ENCODE data around the gene HDAC2.
"Not testable (repeated sequence)": the region's sequence is repeated elsewhere in the genome, so short reads cannot be mapped to it uniquely, and the experiment has no call there.

HDAC2 gene

DNA sequence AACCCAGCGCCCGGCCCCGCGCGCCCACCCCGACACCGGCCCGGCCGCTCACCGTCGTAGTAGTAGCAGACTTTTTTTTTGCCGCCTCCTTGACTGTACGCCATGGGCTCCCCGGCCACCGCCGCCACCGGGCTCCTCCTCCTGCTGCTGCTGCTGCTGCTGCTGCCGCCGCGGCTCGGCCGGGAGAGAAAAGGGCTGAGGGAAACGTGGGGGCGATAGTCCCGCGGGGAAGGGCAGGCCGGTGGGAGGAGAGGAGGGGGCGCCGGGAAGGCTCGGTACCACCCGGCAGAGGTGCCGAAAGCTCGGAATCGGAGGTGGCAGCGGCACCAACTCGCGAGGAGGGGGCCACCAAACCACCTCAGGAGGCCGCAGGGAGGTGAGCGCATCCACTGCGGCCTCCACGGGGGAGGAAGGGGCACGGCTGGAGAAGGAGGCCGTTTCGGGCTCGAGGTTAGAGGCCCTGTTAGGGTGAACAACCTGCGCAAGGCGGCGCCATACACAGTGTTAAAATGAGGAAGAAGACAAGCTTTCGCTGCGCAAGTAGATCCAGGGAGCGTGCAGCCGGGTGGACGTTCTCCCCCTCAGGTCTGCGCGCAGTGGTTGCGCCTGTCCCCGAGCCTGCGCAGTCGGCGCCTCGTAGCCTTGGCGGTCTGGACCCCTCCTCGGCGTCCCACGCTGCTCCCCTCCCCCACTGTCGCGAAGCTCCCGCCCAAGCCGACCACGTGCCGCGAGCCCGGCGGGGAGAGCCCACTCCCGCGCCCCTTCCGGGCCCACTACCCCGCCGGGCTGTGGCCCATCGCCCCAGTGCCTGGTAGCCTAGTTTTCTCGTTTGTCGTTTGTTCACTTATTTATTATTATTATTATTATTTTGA, at the start of gene HDAC2:
Gene HDAC2, minus strand, starts transcription at position 344 of the 872 bp plus-strand sequence. Its CDS starts 240 bp downstream, at position 104.
- H3K27me3 ChIP-seq (ENCODE audit: control insufficient read depth, insufficient read depth, low read length): no peaks in the 10 kb centered on the region
- DNase-seq (ENCODE audit: low read depth, low spot score): no peak
- no peaks in the 10 kb centered on the region for H3K9me3 ChIP-seq (ENCODE audit: control insufficient read depth, insufficient read depth, low read length)
- peaks cover 4% of the 10 kb centered on the region; the same call in 1 of the 2 replicates for H3K4me1 ChIP-seq (ENCODE audit: control insufficient read depth, insufficient read depth, low read length)
- no CpG with 5 or more reads among the region's 82 CpGs for WGBS (ENCODE audit: insufficient coverage, insufficient read length)
- H3K27ac ChIP-seq (ENCODE audit: low read length): no peak within 1 kb of the TSS
- H3K36me3 ChIP-seq (ENCODE audit: control insufficient read depth, insufficient read depth, low read length): no peaks in the 10 kb centered on the region
- H3K4me3 ChIP-seq (ENCODE audit: low read length): peak within 1 kb of the TSS; percentile 79

DNA sequence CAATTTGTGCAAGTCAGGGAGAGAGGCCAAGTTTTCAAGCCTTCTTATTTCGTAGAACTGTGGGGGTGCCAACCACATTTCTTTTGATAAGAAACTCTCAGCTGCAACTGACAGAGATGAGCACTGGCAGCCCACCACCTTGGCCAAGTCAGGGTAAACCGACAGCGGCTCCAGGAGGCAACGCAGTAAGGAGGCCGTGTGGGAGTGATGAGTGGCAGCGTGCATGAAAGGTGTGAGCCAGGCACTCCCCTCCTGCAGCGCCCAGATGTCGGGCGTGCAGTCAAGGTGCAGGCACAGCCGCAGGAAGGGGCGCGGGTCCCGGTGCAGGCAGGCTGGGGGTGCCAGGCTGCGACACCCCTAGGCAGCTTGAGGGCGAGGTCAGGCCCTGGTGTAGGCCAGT, 49.2 kb upstream of the HDAC2 start:
- H3K4me3 ChIP-seq (ENCODE audit: low read length): no peak overlapping the region
- DNase-seq (ENCODE audit: low read depth, low spot score): no peak
- WGBS (ENCODE audit: insufficient coverage, insufficient read length): no CpG with 5 or more reads among the region's 15 CpGs
- no peaks in the 10 kb centered on the region for H3K4me1 ChIP-seq (ENCODE audit: control insufficient read depth, insufficient read depth, low read length)
- H3K27ac ChIP-seq (ENCODE audit: low read length): no peak overlapping the region
- no peaks in the 10 kb centered on the region for H3K27me3 ChIP-seq (ENCODE audit: control insufficient read depth, insufficient read depth, low read length)
- H3K36me3 ChIP-seq (ENCODE audit: control insufficient read depth, insufficient read depth, low read length): no peaks in the 10 kb centered on the region
- no peaks in the 10 kb centered on the region for H3K9me3 ChIP-seq (ENCODE audit: control insufficient read depth, insufficient read depth, low read length)

DNA sequence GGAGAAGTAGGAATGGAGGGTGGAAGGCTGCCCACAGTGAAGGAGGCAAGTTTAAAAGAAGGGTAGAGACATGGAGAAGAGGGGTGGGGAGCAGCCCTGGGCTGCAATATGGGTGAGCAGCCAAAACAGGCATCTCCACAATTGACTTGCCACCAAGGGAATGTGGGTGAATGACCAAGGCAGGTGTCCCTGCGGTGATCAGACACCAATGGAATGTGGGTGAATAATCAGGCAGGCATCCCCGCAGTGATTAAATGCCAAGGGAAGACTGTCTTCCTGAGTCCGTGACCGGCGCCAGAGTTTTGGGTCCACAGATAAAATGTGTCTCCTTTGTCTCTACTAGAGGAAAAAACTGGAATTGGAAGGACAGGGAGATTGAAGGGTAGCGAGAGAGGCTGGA, 46.2 kb upstream of the HDAC2 start:
- not testable (repeated sequence) for H3K27me3 ChIP-seq (ENCODE audit: control insufficient read depth, insufficient read depth, low read length); DNase-seq (ENCODE audit: low read depth, low spot score); H3K36me3 ChIP-seq (ENCODE audit: control insufficient read depth, insufficient read depth, low read length); H3K4me3 ChIP-seq (ENCODE audit: low read length); H3K4me1 ChIP-seq (ENCODE audit: control insufficient read depth, insufficient read depth, low read length); H3K9me3 ChIP-seq (ENCODE audit: control insufficient read depth, insufficient read depth, low read length); H3K27ac ChIP-seq (ENCODE audit: low read length)
- no CpG with 5 or more reads among the region's 6 CpGs for WGBS (ENCODE audit: insufficient coverage, insufficient read length)

DNA sequence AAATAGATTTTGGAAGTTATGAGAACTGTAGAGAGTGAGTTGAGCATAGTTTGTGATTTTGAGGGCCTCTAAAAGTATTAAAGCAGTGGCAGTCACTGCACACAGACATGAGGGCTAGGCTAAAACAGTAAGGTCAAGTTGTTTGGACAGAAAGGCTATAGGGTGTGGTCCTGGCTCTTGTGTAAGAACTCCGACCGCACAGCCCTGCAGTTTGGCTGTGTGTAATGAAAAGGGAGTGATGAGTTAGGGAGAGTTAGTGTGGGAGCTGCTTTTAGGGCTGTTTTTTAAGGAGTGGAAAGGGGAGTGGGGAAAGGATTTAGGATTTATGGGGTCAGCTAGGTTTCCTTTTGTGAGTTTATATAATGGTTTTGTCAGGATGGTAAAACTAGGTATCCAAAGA, 43.2 kb upstream of the HDAC2 start:
- WGBS (ENCODE audit: insufficient coverage, insufficient read length): no CpG with 5 or more reads among the region's 2 CpGs
- H3K27me3 ChIP-seq (ENCODE audit: control insufficient read depth, insufficient read depth, low read length); H3K4me1 ChIP-seq (ENCODE audit: control insufficient read depth, insufficient read depth, low read length); H3K9me3 ChIP-seq (ENCODE audit: control insufficient read depth, insufficient read depth, low read length); H3K4me3 ChIP-seq (ENCODE audit: low read length); DNase-seq (ENCODE audit: low read depth, low spot score); H3K36me3 ChIP-seq (ENCODE audit: control insufficient read depth, insufficient read depth, low read length); H3K27ac ChIP-seq (ENCODE audit: low read length): not testable (repeated sequence)

DNA sequence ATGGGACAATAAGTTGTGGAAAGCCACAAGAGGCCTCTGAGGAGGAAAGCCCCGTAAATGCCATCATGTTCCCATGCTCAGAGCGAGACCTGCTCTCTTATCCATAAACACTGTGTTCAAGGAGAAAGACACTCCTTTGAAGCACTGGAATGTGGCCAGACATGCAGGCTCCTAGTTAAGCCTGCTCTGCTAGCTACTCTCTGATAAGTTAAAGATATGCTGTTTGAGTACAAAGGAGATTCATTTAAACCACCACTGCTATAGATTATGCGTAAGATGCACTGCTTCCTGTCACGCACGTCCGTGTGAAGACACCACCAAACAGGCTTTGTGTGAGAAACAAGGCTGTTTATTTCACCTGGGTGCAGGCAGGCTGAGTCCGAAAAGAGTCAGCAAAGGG, 40.5 kb upstream of the HDAC2 start:
- not testable (repeated sequence) for H3K27ac ChIP-seq (ENCODE audit: low read length); H3K36me3 ChIP-seq (ENCODE audit: control insufficient read depth, insufficient read depth, low read length); H3K4me3 ChIP-seq (ENCODE audit: low read length); H3K27me3 ChIP-seq (ENCODE audit: control insufficient read depth, insufficient read depth, low read length); DNase-seq (ENCODE audit: low read depth, low spot score); H3K4me1 ChIP-seq (ENCODE audit: control insufficient read depth, insufficient read depth, low read length); H3K9me3 ChIP-seq (ENCODE audit: control insufficient read depth, insufficient read depth, low read length)
- WGBS (ENCODE audit: insufficient coverage, insufficient read length): no CpG with 5 or more reads among the region's 7 CpGs

DNA sequence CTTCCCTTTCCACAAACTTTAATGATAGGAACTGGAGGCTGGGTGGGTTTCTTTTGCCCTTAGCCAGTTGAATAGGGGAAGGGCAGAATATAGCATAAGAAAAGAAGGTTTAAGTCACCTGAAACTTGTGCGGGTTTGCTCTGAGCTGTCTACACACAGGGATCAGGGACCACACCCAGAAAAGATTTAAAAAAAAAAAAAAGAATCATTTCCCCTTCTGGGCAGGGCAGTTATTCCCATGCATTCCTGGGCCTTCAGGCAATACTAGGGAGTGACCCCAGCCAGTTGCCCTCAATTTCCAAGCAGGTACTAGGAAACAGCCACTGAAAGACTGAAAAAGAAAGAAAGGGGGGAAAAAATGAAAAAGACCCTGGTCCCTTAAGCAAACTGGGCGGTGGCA, 39.6 kb upstream of the HDAC2 start:
- Histone ChIP-seq H3K9me3 (ENCODE audit: control insufficient read depth, insufficient read depth, low read length) (no peaks in the 10 kb centered on the region), H3K4me3 (ENCODE audit: low read length) (no peak overlapping the region), H3K27me3 (ENCODE audit: control insufficient read depth, insufficient read depth, low read length) (no peaks in the 10 kb centered on the region), H3K36me3 (ENCODE audit: control insufficient read depth, insufficient read depth, low read length) (no peaks in the 10 kb centered on the region), H3K4me1 (ENCODE audit: control insufficient read depth, insufficient read depth, low read length) (peaks cover 2% of the 10 kb centered on the region; the same call in 1 of the 2 replicates), H3K27ac (ENCODE audit: low read length) (no peak overlapping the region)
- DNase-seq (ENCODE audit: low read depth, low spot score): no peak
- WGBS (ENCODE audit: insufficient coverage, insufficient read length): no CpG with 5 or more reads among the region's 2 CpGs

DNA sequence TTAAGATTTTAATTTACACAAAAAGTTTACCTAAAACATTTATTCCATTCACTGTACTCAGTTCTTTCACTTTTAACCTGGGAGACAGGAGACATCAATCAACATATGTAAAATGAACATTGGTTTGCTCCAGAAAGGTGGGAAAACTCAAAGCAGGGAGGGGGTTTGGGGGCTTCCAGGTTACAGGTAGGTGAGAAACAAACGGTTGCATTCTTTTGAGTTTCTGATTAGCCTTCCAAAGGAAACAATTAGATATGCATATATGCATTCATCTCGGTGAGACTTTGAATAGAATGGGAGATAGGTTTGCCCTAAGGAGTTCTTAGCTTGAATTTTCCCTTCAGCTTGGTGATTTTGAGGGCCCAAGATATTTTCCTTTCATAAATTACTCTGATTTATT, 38.2 kb upstream of the HDAC2 start:
- H3K36me3 ChIP-seq (ENCODE audit: control insufficient read depth, insufficient read depth, low read length): no peaks in the 10 kb centered on the region
- DNase-seq (ENCODE audit: low read depth, low spot score): no peak
- H3K4me3 ChIP-seq (ENCODE audit: low read length): no peak overlapping the region
- H3K27me3 ChIP-seq (ENCODE audit: control insufficient read depth, insufficient read depth, low read length): no peaks in the 10 kb centered on the region
- WGBS (ENCODE audit: insufficient coverage, insufficient read length): no CpG with 5 or more reads among the region's 2 CpGs
- H3K9me3 ChIP-seq (ENCODE audit: control insufficient read depth, insufficient read depth, low read length): no peaks in the 10 kb centered on the region
- H3K4me1 ChIP-seq (ENCODE audit: control insufficient read depth, insufficient read depth, low read length): peaks cover 2% of the 10 kb centered on the region; the same call in 1 of the 2 replicates
- no peak overlapping the region for H3K27ac ChIP-seq (ENCODE audit: low read length)

DNA sequence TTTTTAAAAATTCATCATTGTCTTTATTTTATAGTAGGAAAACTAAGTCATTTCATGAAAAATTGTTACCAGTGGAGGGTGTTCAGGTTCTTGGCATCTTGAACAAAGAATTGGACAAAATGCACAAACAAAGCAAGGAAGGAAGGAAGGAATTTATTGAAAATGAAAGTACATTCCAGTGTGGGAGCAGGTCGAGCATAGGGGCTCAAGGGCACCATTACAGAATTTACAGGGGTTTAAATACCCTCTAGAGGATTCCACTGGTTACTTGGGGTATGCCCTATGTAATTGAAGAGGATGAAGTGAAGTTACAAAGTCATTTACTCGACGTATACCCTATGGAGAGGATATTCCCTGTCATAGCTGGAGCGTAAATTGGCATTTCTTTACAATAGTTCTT, 37.4 kb upstream of the HDAC2 start:
- no CpG with 5 or more reads among the region's 4 CpGs for WGBS (ENCODE audit: insufficient coverage, insufficient read length)
- H3K4me1 ChIP-seq (ENCODE audit: control insufficient read depth, insufficient read depth, low read length): peaks cover 2% of the 10 kb centered on the region; the same call in 1 of the 2 replicates
- H3K27me3 ChIP-seq (ENCODE audit: control insufficient read depth, insufficient read depth, low read length): no peaks in the 10 kb centered on the region
- no peak overlapping the region for H3K27ac ChIP-seq (ENCODE audit: low read length)
- H3K4me3 ChIP-seq (ENCODE audit: low read length): no peak overlapping the region
- no peaks in the 10 kb centered on the region for H3K9me3 ChIP-seq (ENCODE audit: control insufficient read depth, insufficient read depth, low read length)
- DNase-seq (ENCODE audit: low read depth, low spot score): no peak
- no peaks in the 10 kb centered on the region for H3K36me3 ChIP-seq (ENCODE audit: control insufficient read depth, insufficient read depth, low read length)

DNA sequence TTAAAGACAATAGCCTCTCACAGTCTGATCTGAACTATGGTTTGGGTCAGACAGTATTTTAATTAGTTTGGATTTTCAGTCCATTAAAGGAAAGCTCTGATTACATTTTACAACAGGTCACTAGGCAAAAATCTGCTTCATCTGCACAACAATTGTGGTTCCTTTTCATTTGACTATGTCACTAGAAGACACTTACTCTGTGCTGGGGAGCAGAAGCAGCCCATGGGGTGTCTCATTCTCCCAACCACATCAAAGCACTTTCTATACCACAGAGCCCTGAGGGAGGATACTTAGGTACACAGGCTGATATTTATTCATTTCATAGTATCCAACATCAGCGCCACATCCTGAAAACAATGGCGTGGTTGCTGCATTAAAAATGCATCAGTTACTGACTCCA, 36.6 kb upstream of the HDAC2 start:
- Histone ChIP-seq H3K36me3 (ENCODE audit: control insufficient read depth, insufficient read depth, low read length) (no peaks in the 10 kb centered on the region), H3K9me3 (ENCODE audit: control insufficient read depth, insufficient read depth, low read length) (no peaks in the 10 kb centered on the region), H3K4me1 (ENCODE audit: control insufficient read depth, insufficient read depth, low read length) (peaks cover 2% of the 10 kb centered on the region; the same call in 1 of the 2 replicates), H3K4me3 (ENCODE audit: low read length) (no peak overlapping the region), H3K27me3 (ENCODE audit: control insufficient read depth, insufficient read depth, low read length) (no peaks in the 10 kb centered on the region), H3K27ac (ENCODE audit: low read length) (no peak overlapping the region)
- DNase-seq (ENCODE audit: low read depth, low spot score): no peak
- no CpG with 5 or more reads among the region's 2 CpGs for WGBS (ENCODE audit: insufficient coverage, insufficient read length)

DNA sequence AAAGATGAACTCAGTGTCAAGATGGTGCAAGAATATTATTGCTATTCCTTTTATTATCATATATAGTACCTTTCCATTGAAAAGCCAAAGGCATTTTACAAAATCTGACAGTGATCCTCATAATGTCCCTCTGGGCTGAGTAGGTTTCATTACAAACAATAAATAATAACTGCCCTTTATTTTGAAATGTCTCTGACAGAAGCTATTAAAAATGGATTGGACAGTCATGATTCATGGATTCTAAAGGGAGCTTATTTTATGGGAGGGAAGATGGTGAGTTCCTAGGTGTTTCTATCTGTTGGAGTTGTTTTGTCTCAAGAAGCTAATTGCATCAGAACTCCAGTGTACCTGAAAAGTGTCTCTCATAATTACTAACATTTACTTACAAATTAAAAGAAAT, 30.4 kb upstream of the HDAC2 start:
- H3K9me3 ChIP-seq (ENCODE audit: control insufficient read depth, insufficient read depth, low read length): no peaks in the 10 kb centered on the region
- H3K27me3 ChIP-seq (ENCODE audit: control insufficient read depth, insufficient read depth, low read length): no peaks in the 10 kb centered on the region
- no peak for DNase-seq (ENCODE audit: low read depth, low spot score)
- H3K4me3 ChIP-seq (ENCODE audit: low read length): no peak overlapping the region
- no peaks in the 10 kb centered on the region for H3K36me3 ChIP-seq (ENCODE audit: control insufficient read depth, insufficient read depth, low read length)
- no peaks in the 10 kb centered on the region; the same call in 1 of the 2 replicates for H3K4me1 ChIP-seq (ENCODE audit: control insufficient read depth, insufficient read depth, low read length)
- H3K27ac ChIP-seq (ENCODE audit: low read length): no peak overlapping the region

DNA sequence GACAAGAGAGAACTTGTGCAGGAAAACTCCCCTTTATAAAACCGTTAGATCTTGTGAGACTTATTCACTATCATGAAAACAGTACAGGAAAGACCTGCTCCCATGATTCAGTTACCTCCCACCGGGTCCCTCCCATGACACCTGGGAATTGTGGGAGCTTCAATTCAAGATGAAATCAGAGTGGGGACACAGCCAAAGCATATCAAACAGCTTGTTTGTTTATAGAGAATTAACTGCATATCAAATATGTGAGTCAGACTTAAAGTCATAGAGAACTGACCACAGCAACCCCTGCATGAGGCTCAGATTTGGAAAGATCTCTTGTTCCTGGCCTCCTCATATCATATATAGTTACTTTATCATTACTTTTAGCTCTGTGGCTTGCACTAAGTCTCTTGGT, 29.1 kb upstream of the HDAC2 start:
- DNase-seq (ENCODE audit: low read depth, low spot score): no peak
- no peaks in the 10 kb centered on the region; the same call in 1 of the 2 replicates for H3K4me1 ChIP-seq (ENCODE audit: control insufficient read depth, insufficient read depth, low read length)
- WGBS (ENCODE audit: insufficient coverage, insufficient read length): no CpG with 5 or more reads among the region's 2 CpGs
- no peak overlapping the region for H3K27ac ChIP-seq (ENCODE audit: low read length)
- no peaks in the 10 kb centered on the region for H3K9me3 ChIP-seq (ENCODE audit: control insufficient read depth, insufficient read depth, low read length)
- H3K4me3 ChIP-seq (ENCODE audit: low read length): no peak overlapping the region
- H3K36me3 ChIP-seq (ENCODE audit: control insufficient read depth, insufficient read depth, low read length): no peaks in the 10 kb centered on the region
- H3K27me3 ChIP-seq (ENCODE audit: control insufficient read depth, insufficient read depth, low read length): no peaks in the 10 kb centered on the region
